ENCODE measurements around the gene PTPRD. TPM values are rescaled to one million over a fixed set of nuclear protein-coding genes. Genes with fewer than 3 reads are reported as not detected.

Gene PTPRD
- total RNA-seq, 1 experiment from 2014 or later = 69.6 TPM

GRCh38 chr9:8450810-8451545 lies 2161.8 kb downstream of the PTPRD start (continued):
- TF ChIP-seq TCF7 (CRISPR knock-in tag; IDR thresholded peaks at IDR 0.05; ENCODE audit: low read depth) (no peak), SMAD4 (CRISPR knock-in tag; IDR thresholded peaks at IDR 0.05) (no peak)

GRCh38 chr9:8448226-8448625 lies 2164.6 kb downstream of the PTPRD start:
- CTCF ChIA-PET = interaction anchor here (1.1 kb wide), 1 partner anchor 448 kb away, joined by 3 read pairs; no protein-coding TSS in a partner anchor
- H3K4me1 Mint-ChIP-seq = peaks cover 8% of the 10 kb centered on the region; the same call in 1 of the 2 replicates
- H3K36me3 Mint-ChIP-seq = no peaks in the 10 kb centered on the region
- no peak overlapping the region for H3K4me3 Mint-ChIP-seq
- no peaks in the 10 kb centered on the region for H3K9me3 Mint-ChIP-seq
- no peaks in the 10 kb centered on the region for H3K27me3 Mint-ChIP-seq (ENCODE audit: low read depth)
- DNase-seq (ENCODE audit: low spot score) (no peak), ATAC-seq (no peak)
- no peak overlapping the region for H3K27ac Mint-ChIP-seq
- POLR2A ChIA-PET = no interaction called here
- no peak for TF ChIP-seq MLX (CRISPR knock-in tag; IDR thresholded peaks at IDR 0.05)
- no peak for TF ChIP-seq SP1 (CRISPR knock-in tag; conservative IDR thresholded peaks at IDR 0.05)
- TF ChIP-seq ZNF532 (CRISPR knock-in tag; IDR thresholded peaks at IDR 0.05; ENCODE audit: borderline replicate concordance) = no peak
- no peak for TF ChIP-seq MXD4 (CRISPR knock-in tag; IDR thresholded peaks at IDR 0.05; ENCODE audit: borderline replicate concordance)
- no peak for TF ChIP-seq ZNF671 (CRISPR knock-in tag; IDR thresholded peaks at IDR 0.05)
- no peak for TF ChIP-seq USF1 (CRISPR knock-in tag; IDR thresholded peaks at IDR 0.05)
- no peak for TF ChIP-seq TEAD4 (CRISPR knock-in tag; IDR thresholded peaks at IDR 0.05)
- no peak for TF ChIP-seq SMAD3 (CRISPR knock-in tag; IDR thresholded peaks at IDR 0.05; ENCODE audit: borderline replicate concordance)
- no peak for TF ChIP-seq JAZF1 (CRISPR knock-in tag; IDR thresholded peaks at IDR 0.05)
- no peak for TF ChIP-seq HMGXB4 (CRISPR knock-in tag; IDR thresholded peaks at IDR 0.05)
- no peak for TF ChIP-seq JUN (CRISPR knock-in tag; IDR thresholded peaks at IDR 0.05)
- TF ChIP-seq MYBL2 (CRISPR knock-in tag; IDR thresholded peaks at IDR 0.05) = no peak
- no peak for TF ChIP-seq E2F4 (CRISPR knock-in tag; IDR thresholded peaks at IDR 0.05; ENCODE audit: borderline replicate concordance, low read depth)
- TF ChIP-seq ATF3 (CRISPR knock-in tag; conservative IDR thresholded peaks at IDR 0.05) = no peak
- TF ChIP-seq OVOL2 (CRISPR knock-in tag; IDR thresholded peaks at IDR 0.05; ENCODE audit: borderline replicate concordance) = no peak
- no peak for TF ChIP-seq NFE2L1 (CRISPR knock-in tag; IDR thresholded peaks at IDR 0.05)
- TF ChIP-seq ZNF512 (CRISPR knock-in tag; IDR thresholded peaks at IDR 0.05; ENCODE audit: borderline replicate concordance) = no peak
